GM18909 (cell line): ENCODE results near the gene TALDO1.

ENCODE experiments used
- ATAC-seq: cut with Tn5 transposase; IDR thresholded peaks from one replicate; pipeline ENCODE4 v1.9.1; 2021; ENCODE audit warnings: mild to moderate bottlenecking; ENCODE audit not compliant: unreplicated experiment, poor library complexity

The TALDO1 gene

GRCh38 chr11:709109-709997 is 37.9 kb upstream of the TALDO1 start:
- ATAC-seq = no peak

GRCh38 chr11:714436-714835 is 32.8 kb upstream of the TALDO1 start:
- no peak for ATAC-seq

GRCh38 chr11:719214-720016 is 27.8 kb upstream of the TALDO1 start:
- ATAC-seq = no peak

GRCh38 chr11:720017-720641 is 27.1 kb upstream of the TALDO1 start:
- no peak for ATAC-seq

GRCh38 chr11:720642-721246 is 26.5 kb upstream of the TALDO1 start:
- ATAC-seq = no peak

GRCh38 chr11:721247-721740 is 26.0 kb upstream of the TALDO1 start:
- ATAC-seq = no peak

GRCh38 chr11:721741-722345 is 25.4 kb upstream of the TALDO1 start:
- ATAC-seq = no peak

- no peak for ATAC-seq
Measured at GRCh38 chr11:722346-722811, 24.9 kb upstream of the TALDO1 start.

- ATAC-seq = no peak
Measured at GRCh38 chr11:723120-723883, 24.0 kb upstream of the TALDO1 start.

- no peak for ATAC-seq
Measured at GRCh38 chr11:724049-724777, 23.1 kb upstream of the TALDO1 start.

GRCh38 chr11:724778-725386 is 22.4 kb upstream of the TALDO1 start:
- ATAC-seq = no peak

- no peak for ATAC-seq
Measured at GRCh38 chr11:725624-726202, 21.6 kb upstream of the TALDO1 start.

- no peak for ATAC-seq
Measured at GRCh38 chr11:726278-727220, 20.7 kb upstream of the TALDO1 start.

- ATAC-seq = no peak
Measured at GRCh38 chr11:727281-727701, 20.0 kb upstream of the TALDO1 start.

- peak; percentile 61 for ATAC-seq
Measured at GRCh38 chr11:727859-728748, 19.2 kb upstream of the TALDO1 start.
